Germinal center (tissue), 1 donor: ENCODE results near the gene LHX3.
A peak's percentile ranks its signal among the peaks of the same experiment; 100 is the strongest.

Experiments
- DNase-seq: peaks from one replicate; pipeline ENCODE4 v3.0.0; 2012; ENCODE audit warnings: mixed read lengths, low spot score

The LHX3 gene

GRCh38 chr9:136226680-136227407 is 21.9 kb upstream of the LHX3 start:
- DNase-seq: no peak

GRCh38 chr9:136225748-136226679 is 21.1 kb upstream of the LHX3 start:
- peak; percentile 91 for DNase-seq

GRCh38 chr9:136225366-136225747 is 20.4 kb upstream of the LHX3 start:
- peak; percentile 84 for DNase-seq

- DNase-seq: no peak
Observed at GRCh38 chr9:136223871-136224640, 19.1 kb upstream of the LHX3 start.

- no peak for DNase-seq
Observed at GRCh38 chr9:136222906-136223285, 18.0 kb upstream of the LHX3 start.

- DNase-seq: no peak
Observed at GRCh38 chr9:136222166-136222905, 17.4 kb upstream of the LHX3 start.

GRCh38 chr9:136220017-136220729 is 15.2 kb upstream of the LHX3 start:
- DNase-seq: no peak

GRCh38 chr9:136219276-136219675 is 14.3 kb upstream of the LHX3 start:
- DNase-seq: no peak

GRCh38 chr9:136218673-136219072 is 13.7 kb upstream of the LHX3 start:
- no peak for DNase-seq

GRCh38 chr9:136218271-136218670 is 13.3 kb upstream of the LHX3 start:
- no peak for DNase-seq

GRCh38 chr9:136216541-136217244 is 11.8 kb upstream of the LHX3 start:
- DNase-seq: no peak

GRCh38 chr9:136213733-136214132 is 8.8 kb upstream of the LHX3 start:
- no peak for DNase-seq

GRCh38 chr9:136212345-136212950 is 7.5 kb upstream of the LHX3 start:
- DNase-seq: no peak

- DNase-seq: no peak
Observed at GRCh38 chr9:136211441-136212344, 6.8 kb upstream of the LHX3 start.

- no peak for DNase-seq
Observed at GRCh38 chr9:136211006-136211405, 6.1 kb upstream of the LHX3 start.

GRCh38 chr9:136210276-136210675 is 5.3 kb upstream of the LHX3 start:
- no peak for DNase-seq

- DNase-seq: no peak
Observed at GRCh38 chr9:136209786-136210185, 4.9 kb upstream of the LHX3 start.

GRCh38 chr9:136209232-136209631 is 4.3 kb upstream of the LHX3 start:
- DNase-seq: no peak

- DNase-seq: no peak
Observed at GRCh38 chr9:136208675-136209074, 3.7 kb upstream of the LHX3 start.
